HG02938 (cell line): Measurements from ENCODE around the gene DZANK1.
"Not testable (repeated sequence)": the region's sequence is repeated elsewhere in the genome, so short reads cannot be mapped to it uniquely, and the experiment has no call there.

Source experiments
- ATAC-seq: cut with Tn5 transposase; IDR thresholded peaks from one replicate; pipeline ENCODE4 v1.9.1; 2021; ENCODE audit warnings: mild to moderate bottlenecking, moderate library complexity; ENCODE audit not compliant: unreplicated experiment

DZANK1 gene

DNA sequence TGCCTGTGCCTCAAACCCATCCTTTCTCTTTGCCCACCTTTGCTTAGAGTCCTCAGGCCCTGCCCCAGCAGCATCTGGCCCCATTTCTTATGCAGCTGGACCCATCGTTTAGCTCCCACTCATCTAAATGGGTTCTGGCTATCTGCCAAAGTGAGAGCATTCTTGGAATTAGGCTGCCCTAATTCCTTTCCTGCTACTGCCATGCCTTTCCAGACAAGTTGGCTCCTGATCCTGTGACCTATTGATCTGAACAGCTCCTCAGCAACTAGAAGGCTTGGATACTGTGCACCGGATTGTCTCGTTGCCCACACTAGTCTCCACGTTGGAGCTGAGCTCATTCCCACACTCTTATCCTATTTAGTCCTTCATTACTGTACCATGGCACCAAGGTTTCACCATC lies 22.9 kb downstream of the DZANK1 start:
- ATAC-seq: no peak

DNA sequence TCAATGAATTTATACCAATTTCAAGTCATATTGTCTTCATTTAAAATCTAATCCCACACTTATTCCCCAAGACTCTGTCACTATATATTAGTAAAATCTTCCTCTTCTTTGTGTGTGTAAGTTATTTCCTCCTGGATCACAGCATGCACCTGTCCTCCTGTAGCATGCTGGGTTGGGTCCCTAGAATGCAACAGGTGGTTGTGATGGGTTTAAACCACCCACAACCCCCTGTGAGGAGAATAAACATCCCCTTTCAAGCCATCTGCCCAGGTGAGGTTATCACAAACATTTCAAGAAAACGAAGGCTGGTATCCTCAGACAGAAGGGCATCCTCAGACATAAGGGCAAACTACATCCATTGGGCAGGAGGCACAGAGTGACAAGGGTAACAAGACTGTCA lies 26.4 kb downstream of the DZANK1 start:
- ATAC-seq: no peak

DNA sequence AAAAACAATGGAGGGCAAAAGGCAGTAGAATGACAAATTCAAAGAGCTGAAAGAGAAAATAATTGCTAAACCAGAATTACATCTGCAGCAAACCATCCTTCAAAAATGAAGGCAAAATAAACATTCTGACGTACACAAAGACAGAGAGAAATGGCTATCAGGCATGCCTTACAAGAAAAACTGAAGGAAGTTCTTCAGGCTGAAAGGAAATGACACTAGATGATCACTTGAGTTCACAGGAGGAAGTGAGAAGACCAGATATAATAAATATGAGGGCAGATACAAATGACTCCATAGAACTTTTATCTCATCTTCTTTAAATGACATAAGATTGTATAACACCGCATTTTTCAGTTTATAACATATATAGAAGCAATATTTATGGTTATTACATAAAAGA lies 30.0 kb downstream of the DZANK1 start:
- no peak for ATAC-seq

DNA sequence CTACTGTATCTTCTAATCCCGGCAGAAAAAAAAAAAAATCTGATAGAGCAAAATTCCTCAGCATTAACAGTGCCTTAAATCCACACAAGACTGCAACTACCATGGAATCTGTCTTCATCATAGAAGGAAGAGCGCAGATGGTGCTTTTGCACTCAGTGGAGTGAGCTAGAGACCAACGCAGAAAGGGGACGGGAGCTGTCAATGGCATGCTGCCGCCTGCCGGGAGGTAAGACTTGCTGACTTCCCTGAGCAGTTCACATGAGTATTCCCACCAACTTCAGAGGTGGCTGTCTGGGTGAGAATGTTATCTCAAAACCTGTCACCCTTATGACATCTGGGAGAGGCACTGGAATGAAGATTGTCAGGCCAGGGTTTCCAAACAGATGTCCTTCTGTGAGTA lies 35.6 kb downstream of the DZANK1 start:
- ATAC-seq: no peak

DNA sequence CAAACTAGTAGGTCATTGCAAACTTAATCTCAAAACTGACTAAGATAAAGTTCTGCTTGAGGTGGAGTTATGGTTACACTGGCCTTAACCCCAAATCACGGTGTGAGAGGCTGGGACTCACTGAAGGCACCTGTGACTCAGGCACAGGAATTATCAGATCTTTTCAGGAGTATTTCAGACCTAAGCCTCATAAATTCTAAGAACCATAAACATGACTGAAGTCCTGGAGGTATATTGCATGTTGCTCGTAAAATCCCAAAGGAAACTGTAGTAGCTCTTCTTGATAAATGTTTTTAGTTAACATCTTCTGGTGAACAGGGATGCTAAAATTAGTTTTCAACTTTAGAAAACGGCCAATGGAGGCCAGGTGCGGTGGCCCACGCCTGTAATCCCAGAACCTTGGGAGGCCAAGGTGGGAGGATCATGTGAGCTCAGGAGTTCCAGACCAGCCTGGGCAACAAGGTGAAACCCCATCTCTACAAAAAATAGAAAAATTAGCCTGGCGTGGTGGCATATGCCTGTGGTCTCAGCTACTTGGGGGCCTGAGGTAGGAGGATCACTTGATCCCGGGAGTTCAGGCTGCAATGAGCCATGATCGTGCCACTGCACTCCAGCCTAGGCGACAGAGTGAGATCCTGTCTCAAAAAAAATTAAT lies 36.5 kb downstream of the DZANK1 start:
- ATAC-seq: no peak

DNA sequence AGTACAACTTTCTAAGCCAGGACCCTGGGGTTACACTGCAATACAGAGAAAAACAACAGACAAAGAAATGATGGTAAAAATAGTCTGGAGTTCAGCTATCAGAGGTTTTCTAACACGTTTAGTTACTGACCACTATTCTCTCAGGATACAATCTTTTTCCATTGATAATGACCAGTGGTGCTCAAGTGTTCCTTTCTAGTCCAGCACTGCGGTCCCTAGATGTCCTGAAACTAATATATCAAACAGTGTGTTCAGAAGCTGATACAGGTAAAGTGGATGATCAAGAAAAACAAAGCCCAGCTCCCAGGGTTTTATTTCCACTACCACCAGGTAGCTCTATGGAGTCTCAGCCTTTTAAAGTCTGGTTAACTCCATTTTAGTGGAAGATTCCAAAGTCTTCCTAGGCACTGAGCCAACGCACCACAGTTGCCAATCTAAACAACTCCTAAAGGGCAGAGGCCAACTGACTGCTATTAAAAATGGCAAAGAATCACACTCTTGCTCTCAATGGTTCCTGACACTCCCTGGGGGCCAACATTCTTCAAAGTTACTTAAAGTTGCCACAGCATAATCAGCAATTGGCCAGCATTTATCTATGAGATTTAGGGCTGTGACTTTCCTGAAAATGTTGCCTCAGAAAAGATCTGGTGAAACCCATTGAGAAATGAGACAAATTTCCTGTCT lies 38.2 kb downstream of the DZANK1 start:
- ATAC-seq: no peak

DNA sequence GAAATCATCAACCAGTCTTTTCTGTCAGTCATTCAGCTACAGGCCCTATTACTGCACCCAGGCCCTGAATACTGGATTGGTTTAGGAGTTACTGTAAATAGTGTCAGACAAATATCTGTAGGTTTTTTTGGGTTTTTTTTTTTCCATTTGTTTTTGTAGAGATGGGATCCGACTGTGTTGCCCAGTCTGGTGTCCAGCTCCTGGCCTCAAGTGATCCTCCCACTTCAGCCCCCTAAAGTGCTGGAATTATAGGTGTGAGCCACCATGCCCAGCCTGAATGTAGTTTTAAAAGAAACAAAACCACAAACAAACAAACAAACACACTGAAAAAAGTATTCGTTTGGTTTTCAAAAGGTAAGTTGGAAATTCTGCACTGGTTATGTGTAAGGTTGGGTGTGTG lies 39.6 kb downstream of the DZANK1 start:
- no peak for ATAC-seq

DNA sequence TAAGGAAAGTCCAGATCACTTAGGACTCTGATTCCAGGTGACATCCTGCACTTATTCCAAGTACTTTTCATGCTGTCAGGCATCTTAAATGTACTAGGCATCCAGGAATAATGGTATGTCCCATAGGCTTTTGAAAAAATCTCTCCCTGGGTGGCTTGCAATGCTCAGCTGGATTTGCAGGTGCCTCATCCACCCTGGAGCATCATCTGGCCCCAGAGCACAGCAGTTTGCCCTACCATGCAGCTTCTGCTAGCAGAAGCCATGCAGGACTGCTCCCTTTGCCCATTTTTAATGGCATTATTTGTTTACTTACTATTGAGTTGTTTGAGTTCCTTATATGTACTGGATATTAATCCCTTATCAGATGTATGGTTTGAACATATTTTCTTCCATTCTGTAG lies 45.2 kb downstream of the DZANK1 start:
- no peak for ATAC-seq

DNA sequence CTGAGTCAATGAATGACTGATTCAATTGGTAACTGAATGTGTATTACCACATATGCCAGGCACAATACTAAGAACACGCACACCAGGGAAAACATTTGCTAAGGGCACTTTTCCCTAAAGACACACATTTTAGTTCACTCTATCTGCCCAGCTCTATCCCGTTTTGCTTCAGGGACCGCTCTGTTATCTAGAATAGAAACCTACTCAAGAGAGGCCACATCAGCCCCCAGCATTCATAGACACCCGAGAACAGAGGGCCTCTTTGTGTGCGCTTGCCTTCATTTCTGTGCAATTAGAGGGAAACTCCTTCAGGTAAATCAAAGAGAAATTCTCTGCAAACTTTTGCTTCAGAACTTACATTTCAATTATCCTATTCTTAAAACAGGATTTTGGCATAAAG lies 50.3 kb downstream of the DZANK1 start:
- no peak for ATAC-seq

DNA sequence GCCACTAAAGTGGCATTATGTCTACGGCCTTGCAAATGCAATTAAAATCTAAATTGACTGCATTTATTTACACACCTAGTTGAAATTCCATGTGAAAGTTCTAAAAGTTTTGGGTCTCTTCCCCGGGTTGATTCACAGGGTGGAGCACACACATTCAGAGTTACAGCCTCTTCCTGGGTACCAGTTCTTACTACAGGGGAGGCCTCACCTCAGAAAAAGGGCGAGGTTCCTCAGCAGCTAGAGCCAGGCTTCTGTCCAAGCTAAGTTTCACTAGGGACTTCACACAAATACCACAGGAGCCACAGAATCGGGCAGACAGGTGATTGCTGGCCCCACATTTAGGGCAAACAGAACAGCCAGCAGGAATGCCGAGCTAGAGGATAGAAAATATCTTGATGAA lies 52.7 kb downstream of the DZANK1 start:
- ATAC-seq: no peak

DNA sequence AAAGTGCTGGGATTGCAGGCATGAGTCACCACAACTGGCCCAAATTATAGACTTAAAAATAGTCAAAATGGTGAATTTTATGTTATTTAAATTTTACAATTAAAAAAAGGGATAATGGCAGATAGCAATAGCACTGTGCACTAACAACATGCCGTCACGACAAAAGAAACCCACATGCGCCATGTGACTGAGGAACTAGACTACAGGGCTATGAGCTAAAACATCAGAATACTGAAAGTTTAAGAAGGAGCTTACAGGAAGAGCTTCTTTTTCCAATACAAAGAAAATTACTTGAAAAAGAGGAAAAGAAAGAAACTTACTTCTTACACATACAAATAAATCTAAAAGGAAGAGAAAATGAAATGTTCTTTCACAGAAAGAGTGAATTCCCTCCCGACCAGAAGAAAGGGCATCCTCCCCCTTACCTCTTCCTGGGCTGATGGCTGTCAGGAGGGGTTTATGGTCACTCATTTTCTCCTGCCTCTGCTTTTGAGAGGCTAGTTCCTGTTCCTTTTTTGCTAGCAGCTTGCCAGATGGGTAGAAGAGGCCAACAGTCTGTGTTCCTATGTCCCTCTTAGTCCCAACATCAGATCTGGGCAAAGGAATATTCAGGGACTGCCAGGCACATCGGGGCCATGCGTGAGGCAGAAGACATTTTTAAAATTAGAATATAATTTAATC lies 54.5 kb downstream of the DZANK1 start:
- no peak for ATAC-seq

DNA sequence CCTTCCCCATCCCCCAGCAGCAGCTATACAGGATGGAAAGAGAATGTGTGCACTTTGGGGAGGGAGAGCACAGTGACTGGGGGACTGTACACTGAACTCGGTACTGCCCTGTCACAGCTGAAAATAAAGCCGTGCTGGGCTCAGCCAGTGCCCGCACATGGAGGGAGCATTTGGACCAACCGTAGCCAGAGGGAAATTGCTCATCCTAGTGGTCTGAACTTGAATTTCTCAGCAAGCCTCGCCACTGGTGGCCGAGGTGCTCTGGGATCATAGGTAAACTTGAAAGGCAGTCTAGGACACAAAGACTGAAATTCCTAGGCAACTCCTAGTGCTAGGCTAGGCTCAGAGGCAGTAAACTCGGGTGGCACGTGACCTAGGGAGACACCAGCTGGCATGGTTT lies 61.0 kb downstream of the DZANK1 start:
- no peak for ATAC-seq

DNA sequence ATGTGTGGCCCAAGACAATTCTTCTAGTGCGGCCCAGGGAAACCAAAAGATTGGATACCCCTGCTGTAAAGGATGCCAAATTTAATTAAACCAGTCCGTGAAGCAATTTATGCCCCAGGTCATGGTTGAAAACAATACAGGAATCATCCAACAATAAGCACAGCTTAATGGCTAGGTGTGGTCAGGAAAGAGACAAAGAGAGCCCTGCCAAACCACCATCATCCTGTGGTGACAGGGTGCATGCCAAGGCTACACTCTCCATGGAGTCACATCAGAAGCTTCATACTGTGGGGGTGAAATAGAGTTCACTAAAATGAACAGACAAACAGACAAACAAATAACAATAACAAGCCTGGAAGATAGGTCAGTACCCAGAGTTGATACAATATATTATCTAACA lies 62.7 kb downstream of the DZANK1 start:
- ATAC-seq: no peak

DNA sequence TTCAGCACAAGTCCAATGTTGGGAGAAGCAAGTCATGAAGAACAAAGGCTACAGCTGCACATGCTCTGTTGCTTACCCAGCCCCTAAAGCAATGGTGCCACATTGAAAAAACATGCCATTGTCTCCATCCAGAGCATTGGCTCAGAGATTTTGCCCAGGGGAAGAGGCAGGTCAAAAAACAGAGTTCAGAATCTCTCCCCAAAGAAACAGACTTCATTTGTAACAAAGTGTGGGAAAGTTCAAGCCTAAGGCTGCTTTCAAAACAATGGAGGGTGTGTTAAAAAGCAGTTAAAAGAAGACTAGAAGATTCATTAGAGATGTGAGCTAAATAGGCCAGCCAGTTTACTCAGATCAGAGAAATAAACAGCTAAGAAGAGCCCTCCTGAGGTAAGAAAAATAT lies 63.6 kb downstream of the DZANK1 start:
- ATAC-seq: no peak

DNA sequence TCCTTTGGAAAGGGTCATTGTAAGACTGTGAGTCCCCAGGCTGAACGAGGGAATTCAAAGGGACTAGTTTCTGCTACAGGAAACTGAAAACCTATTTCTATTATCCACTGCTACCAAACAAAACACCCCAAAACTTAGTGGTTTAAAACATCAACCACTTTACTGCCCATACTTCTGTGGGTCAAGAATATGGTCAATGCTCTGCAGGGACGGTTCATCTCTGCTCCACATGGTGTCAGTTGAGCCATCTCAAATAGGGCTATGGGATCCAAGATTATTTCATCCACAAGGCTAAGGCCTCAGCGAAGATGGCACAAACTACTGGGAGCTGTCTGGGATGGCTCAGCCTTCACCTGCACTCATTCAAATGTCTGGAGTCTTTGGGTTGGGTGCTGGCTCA lies 65.5 kb downstream of the DZANK1 start:
- ATAC-seq: no peak

DNA sequence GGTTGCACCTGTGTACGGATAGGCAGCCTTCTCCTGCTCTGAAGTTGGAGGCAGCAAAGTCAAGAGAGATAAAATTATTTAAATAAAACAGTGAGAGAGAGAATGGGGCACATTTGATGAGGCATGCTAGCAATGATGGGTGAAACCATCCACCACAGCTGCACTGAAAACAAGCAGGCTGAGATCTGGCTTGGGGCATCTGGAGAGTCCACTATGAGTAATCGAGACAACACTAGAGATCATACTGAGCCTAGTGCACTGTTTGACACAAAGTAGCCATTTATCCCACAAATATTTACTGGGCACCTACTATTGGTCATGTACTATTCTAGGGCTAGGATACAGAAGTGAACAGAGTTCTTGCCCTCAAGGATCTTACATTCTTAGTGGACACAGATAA lies 66.4 kb downstream of the DZANK1 start:
- ATAC-seq: no peak

DNA sequence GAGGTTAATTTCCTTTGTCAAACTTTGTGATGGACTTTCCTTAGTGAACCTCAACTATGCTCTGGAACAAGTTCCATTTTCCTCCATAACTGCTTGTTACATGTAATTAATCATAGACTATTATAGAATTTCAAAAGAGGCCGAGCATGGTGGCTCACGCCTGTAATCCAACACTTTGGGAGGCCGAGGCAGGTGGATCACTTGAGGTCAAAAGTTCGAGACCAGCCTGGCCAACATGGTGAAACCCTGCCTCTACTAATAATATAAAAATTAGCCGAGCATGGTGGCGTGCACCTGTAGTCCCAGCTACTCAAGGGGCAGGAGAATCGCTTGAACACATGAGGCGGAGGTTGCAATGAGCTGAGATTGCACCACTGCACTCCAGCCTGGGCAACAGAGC lies 68.1 kb downstream of the DZANK1 start:
- ATAC-seq: not testable (repeated sequence)

DNA sequence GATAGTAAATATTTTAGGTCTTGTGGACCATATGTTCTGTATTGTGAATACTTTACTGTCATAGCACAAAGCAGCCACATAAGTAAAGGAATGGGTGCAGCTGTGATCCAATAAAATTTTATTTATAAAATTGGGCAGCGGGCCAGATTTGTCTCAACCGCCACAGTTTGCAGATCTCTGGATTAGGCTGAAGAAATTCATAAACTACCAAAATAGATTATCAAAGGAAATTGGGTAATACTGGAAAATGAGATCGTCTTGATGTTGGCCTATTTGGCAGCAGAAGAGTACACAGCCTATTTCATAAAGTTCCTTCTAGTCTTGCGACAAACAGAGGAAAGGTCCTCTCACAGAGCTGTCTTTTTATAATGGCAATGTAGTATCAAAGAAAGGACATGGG lies 69.8 kb downstream of the DZANK1 start:
- no peak for ATAC-seq

DNA sequence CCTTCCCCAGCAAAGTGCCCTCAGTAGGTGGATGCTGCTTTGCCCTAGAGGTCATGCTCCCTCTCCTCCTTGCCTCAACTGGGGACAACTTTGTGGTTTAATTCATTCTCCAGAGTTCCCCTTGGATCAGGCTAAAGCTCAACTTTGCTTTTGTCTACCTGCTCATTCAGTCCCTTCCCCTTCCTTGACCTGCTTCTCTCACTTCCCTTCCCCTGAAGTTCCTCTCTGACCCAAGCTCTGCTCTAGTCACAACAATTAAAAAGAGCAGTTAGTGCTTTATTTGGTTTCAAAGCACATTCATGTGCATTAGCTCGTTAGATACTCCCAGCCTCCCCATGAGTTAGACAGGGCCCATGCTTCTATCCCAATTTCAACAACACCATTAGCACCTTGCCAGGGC lies 71.3 kb downstream of the DZANK1 start:
- no peak for ATAC-seq

DNA sequence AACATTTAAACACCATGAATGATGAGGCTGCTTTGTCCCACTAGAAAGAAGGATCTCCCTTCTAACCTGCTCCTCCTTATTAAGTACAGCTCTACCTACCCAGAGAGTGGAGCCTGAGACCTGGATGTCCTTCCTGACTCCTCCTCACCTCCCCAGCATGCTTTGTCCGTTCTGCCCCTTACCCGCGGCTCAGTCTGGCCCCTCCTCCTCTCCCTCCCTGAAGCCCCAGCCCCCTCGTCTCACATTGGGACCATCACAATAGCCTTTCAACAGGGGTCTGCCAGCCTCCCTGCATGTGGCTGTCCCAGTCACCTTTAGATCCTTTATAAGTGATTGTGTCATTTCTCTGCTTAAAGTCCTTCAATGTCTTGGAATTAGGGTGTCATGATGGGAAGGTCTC lies 72.5 kb downstream of the DZANK1 start:
- ATAC-seq: no peak

DNA sequence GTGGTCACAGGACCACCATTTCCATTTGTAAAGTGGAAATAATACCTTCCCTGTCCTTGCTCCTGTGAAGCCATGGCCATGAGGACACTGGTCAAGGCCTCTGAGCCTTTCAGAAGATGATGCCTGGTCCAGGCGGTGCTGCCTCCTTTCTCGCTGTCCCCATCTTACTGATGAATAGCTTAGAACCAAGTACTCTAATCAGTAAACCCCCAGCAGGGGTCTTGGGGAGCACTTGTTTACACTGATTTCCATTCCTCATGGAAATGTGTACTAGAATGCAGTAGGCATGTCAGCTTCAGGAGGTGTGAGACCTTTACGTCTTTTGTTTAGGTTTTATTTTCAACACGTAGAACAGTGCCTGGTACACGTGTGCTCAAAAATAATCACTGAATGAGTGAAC lies 75.1 kb downstream of the DZANK1 start:
- ATAC-seq: no peak

DNA sequence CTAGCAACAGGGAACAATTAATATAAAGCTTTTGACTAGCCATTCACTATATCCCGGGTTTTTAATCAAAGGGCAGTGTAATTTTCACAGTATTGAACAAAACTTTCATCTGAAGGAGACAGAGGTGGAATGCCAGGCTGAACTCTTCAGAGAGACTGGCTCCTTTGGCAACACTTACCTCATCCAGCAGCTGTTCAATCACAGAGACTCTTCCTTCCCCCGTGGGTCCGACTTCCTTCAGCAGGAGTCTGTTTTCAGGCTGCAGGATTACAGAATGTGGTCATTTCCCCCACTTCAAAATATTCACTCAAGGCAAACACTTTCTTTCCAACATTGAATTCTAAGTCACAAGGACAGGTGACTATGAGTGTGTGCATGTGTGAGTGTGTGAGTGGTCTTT lies 76.6 kb downstream of the DZANK1 start:
- ATAC-seq: no peak
